Body of pancreas (tissue), 4 donors: ENCODE results near the gene ACSL4. TPM values are rescaled to one million over a fixed set of nuclear protein-coding genes. Genes with fewer than 3 reads are reported as not detected.

Experiments
- ATAC-seq: fragments of 150-250 bp; one replicate; pipeline ENCODE4 v1.9.1; 2016
- DNase-seq, 4 donors: peaks; one replicate each; pipeline ENCODE4 v3.0.0-alpha.2; 2019
- H3K27ac ChIP-seq, 4 donors: fragments of 200-600 bp; sonication (generic); 1 replicate in 3 of 4; 2 replicates in 1 of 4; pipeline versions ENCODE4 v1.5.1 to v1.6.1; 2016 to 2019; ENCODE audit warnings: mild to moderate bottlenecking in 1 of 4, mixed read lengths in 1 of 4, moderate library complexity in 1 of 4
- H3K27me3 ChIP-seq, 2 donors: fragments of 200-600 bp; sonication (generic); one replicate each; pipeline ENCODE4 v1.6.0; 2016; ENCODE audit warnings: mild to moderate bottlenecking in 1 of 2
- H3K36me3 ChIP-seq, 2 donors: fragments of 200-600 bp; sonication (generic); replicated peaks in 1 of 2; 2 replicates each; pipeline ENCODE4 v1.5.1; 2016; ENCODE audit warnings: low read depth in 2 of 2; ENCODE audit not compliant: insufficient read depth in 1 of 2
- H3K4me1 ChIP-seq: fragments of 200-600 bp; sonication (generic); one replicate; pipeline ENCODE4 v1.6.0; 2016
- H3K4me3 ChIP-seq, 2 donors: fragments of 200-600 bp; sonication (generic); 1 replicate in 1 of 2; 2 replicates in 1 of 2; pipeline ENCODE4 v1.5.1; 2016 to 2019
- H3K9me3 ChIP-seq, 3 donors: fragments of 200-600 bp; sonication (generic); 1 replicate in 2 of 3; 2 replicates in 1 of 3; pipeline ENCODE4 v1.5.1; 2016
- CTCF ChIP-seq, 7 experiments: fragments of 450-650 bp in 4 of 7; fragments of 200-600 bp in 3 of 7; sonication (generic) in 3 of 7; IDR thresholded peaks; one replicate each; pipeline ENCODE4 v1.5.1; 2016 to 2019; ENCODE audit warnings: antibody characterized with exemption in 7 of 7
- POLR2A ChIP-seq, 3 donors: fragments of 450-650 bp; IDR thresholded peaks; one replicate each; pipeline ENCODE4 v1.6.1; 2016; ENCODE audit warnings: antibody characterized with exemption in 3 of 3, mild to moderate bottlenecking in 2 of 3
- WGBS, 2 donors: methylation state at CpG; one replicate each; pipeline ENCODE4 v1.1.5; 2017; 5-methylcytosine and 5-hydroxymethylcytosine counted together
- intact Hi-C: fragments of 100-400 bp; cut with DNase I; formaldehyde crosslinking; loops from one replicate; pipeline ENCODE4 v1.15.1; 2023
- total RNA-seq, 2 donors: library from RNA; depleted of rRNA; stranded (reverse); fragments of >200 nt; gene quantifications; one replicate each; pipeline ENCODE4 v1.1.0, GENCODE V29; 2016

The ACSL4 gene
- total RNA-seq, 2 donors from 2014 or later: 10.5 to 18.9 TPM

GRCh38 chrX:109687903-109688302 is 45.2 kb downstream of the ACSL4 start:
- DNase-seq (no peak), ATAC-seq (no peak)
- intact Hi-C loops: no loop called here
- no peaks in the 10 kb centered on the region for H3K4me1 ChIP-seq
- no peaks in the 10 kb centered on the region for H3K27me3 ChIP-seq
- no peak for TF ChIP-seq POLR2A (IDR thresholded peaks at IDR 0.05)
- no peak for TF ChIP-seq CTCF (IDR thresholded peaks at IDR 0.05)
- H3K36me3 ChIP-seq: no peaks in the 10 kb centered on the region
- WGBS, 2 donors: 100% methylated on average over 1 of the region's 1 CpG
- H3K27ac ChIP-seq: no peak overlapping the region
- H3K9me3 ChIP-seq: no peaks in the 10 kb centered on the region
- no peak overlapping the region for H3K4me3 ChIP-seq

GRCh38 chrX:109685656-109686078 is 47.4 kb downstream of the ACSL4 start:
- Histone ChIP-seq H3K4me1 (no peaks in the 10 kb centered on the region), H3K4me3 (no peak overlapping the region), H3K27ac (no peak overlapping the region), H3K27me3 (no peaks in the 10 kb centered on the region), H3K9me3 (no peaks in the 10 kb centered on the region), H3K36me3 (no peaks in the 10 kb centered on the region)
- TF ChIP-seq CTCF (IDR thresholded peaks at IDR 0.05): no peak
- TF ChIP-seq POLR2A (IDR thresholded peaks at IDR 0.05): no peak
- DNase-seq: no peak
- intact Hi-C loops: no loop called here
- no peak for ATAC-seq
- 91 to 100% methylated on average over 1 to 2 of the region's 2 CpGs for WGBS, 2 donors

GRCh38 chrX:109684136-109684535 is 48.9 kb downstream of the ACSL4 start:
- Histone ChIP-seq H3K27me3 (no peaks in the 10 kb centered on the region), H3K4me3 (no peak overlapping the region), H3K36me3 (no peaks in the 10 kb centered on the region), H3K4me1 (no peaks in the 10 kb centered on the region), H3K9me3 (no peaks in the 10 kb centered on the region), H3K27ac (no peak overlapping the region)
- intact Hi-C loops: no loop called here
- WGBS, 2 donors: 100% methylated on average over 1 of the region's 1 CpG; no CpG with 5 or more reads in 1 of the 2 donors
- TF ChIP-seq CTCF (IDR thresholded peaks at IDR 0.05): no peak
- no peak for TF ChIP-seq POLR2A (IDR thresholded peaks at IDR 0.05)
- ATAC-seq (no peak), DNase-seq (no peak)

- intact Hi-C loops: no loop called here
- Histone ChIP-seq H3K9me3 (no peaks in the 10 kb centered on the region), H3K36me3 (no peaks in the 10 kb centered on the region), H3K27me3 (no peaks in the 10 kb centered on the region), H3K4me1 (no peaks in the 10 kb centered on the region), H3K27ac (no peak overlapping the region), H3K4me3 (no peak overlapping the region)
- TF ChIP-seq POLR2A (IDR thresholded peaks at IDR 0.05) (no peak), CTCF (IDR thresholded peaks at IDR 0.05) (no peak)
- no peak for DNase-seq
- ATAC-seq: no peak
- 78 to 82% methylated on average over 2 of the region's 2 CpGs for WGBS, 2 donors
These were observed 51.5 kb downstream of the ACSL4 start for GRCh38 chrX:109681475-109682081.

- no peaks in the 10 kb centered on the region for H3K36me3 ChIP-seq
These were observed 53.2 kb downstream of the ACSL4 start for GRCh38 chrX:109679820-109680219.

More at GRCh38 chrX:109679820-109680219, 53.2 kb downstream of the ACSL4 start:
- Histone ChIP-seq H3K4me3 (no peak overlapping the region), H3K9me3 (no peaks in the 10 kb centered on the region), H3K4me1 (no peaks in the 10 kb centered on the region), H3K27me3 (no peaks in the 10 kb centered on the region), H3K27ac (no peak overlapping the region)
- no peak for DNase-seq
- intact Hi-C loops: no loop called here
- no peak for ATAC-seq
- no peak for TF ChIP-seq POLR2A (IDR thresholded peaks at IDR 0.05)
- TF ChIP-seq CTCF (IDR thresholded peaks at IDR 0.05): no peak
